Right renal pelvis (tissue), 4 donors: ENCODE results near the gene MLLT3. TPM values are rescaled to one million over a fixed set of nuclear protein-coding genes. Genes with fewer than 3 reads are reported as not detected.
A peak's percentile ranks its signal among the peaks of the same experiment; 100 is the strongest.
"Not testable (repeated sequence)": the region's sequence is repeated elsewhere in the genome, so short reads cannot be mapped to it uniquely, and the experiment has no call there.

Source experiments
- DNase-seq, 4 donors: peaks; one replicate each; pipeline ENCODE4 v3.0.0-alpha.2; 2013; ENCODE audit warnings: low read depth in 4 of 4, low spot score in 3 of 4, missing footprints in 1 of 4
- polyA plus RNA-seq, 4 donors: library from polyadenylated mRNA; unstranded; fragments of 120-200 nt; gene quantifications; one replicate each; pipeline ENCODE4 v1.2.1, GENCODE V29; 2013; ENCODE audit not compliant: insufficient read length in 4 of 4

Gene MLLT3
- polyA plus RNA-seq, result 10 to 100 TPM; 29.0 to 36.0 (median 33.3) TPM

GRCh38 chr9:20622330-20623020, at the start of gene MLLT3:
Gene MLLT3 (minus strand): TSS chr9:20622499.
- peak; percentile 86 to 90 (median 88) for DNase-seq

GRCh38 chr9:20671635-20672034, 49.3 kb upstream of the MLLT3 start:
- DNase-seq, result no peak

GRCh38 chr9:20670395-20670794, 48.1 kb upstream of the MLLT3 start:
- no peak for DNase-seq

GRCh38 chr9:20664501-20664900, 42.2 kb upstream of the MLLT3 start:
- no peak for DNase-seq

GRCh38 chr9:20663133-20663532, 40.8 kb upstream of the MLLT3 start:
- no peak for DNase-seq

- DNase-seq, result no peak
Measured at GRCh38 chr9:20662156-20662555, 39.9 kb upstream of the MLLT3 start.

- DNase-seq, result no peak
Measured at GRCh38 chr9:20659474-20659967, 37.2 kb upstream of the MLLT3 start.

- DNase-seq, result no peak
Measured at GRCh38 chr9:20658677-20659473, 36.6 kb upstream of the MLLT3 start.

- DNase-seq, result not testable (repeated sequence)
Measured at GRCh38 chr9:20658246-20658667, 36.0 kb upstream of the MLLT3 start.

- DNase-seq, result no peak
Measured at GRCh38 chr9:20651939-20652338, 29.6 kb upstream of the MLLT3 start.

- no peak for DNase-seq
Measured at GRCh38 chr9:20650750-20651299, 28.5 kb upstream of the MLLT3 start.

GRCh38 chr9:20650313-20650712, 28.0 kb upstream of the MLLT3 start:
- DNase-seq, result no peak

GRCh38 chr9:20649381-20649780, 27.1 kb upstream of the MLLT3 start:
- DNase-seq, result no peak

GRCh38 chr9:20646656-20647055, 24.4 kb upstream of the MLLT3 start:
- no peak for DNase-seq

GRCh38 chr9:20643660-20644059, 21.4 kb upstream of the MLLT3 start:
- no peak for DNase-seq

- DNase-seq, result no peak
Measured at GRCh38 chr9:20642045-20642444, 19.7 kb upstream of the MLLT3 start.

- no peak for DNase-seq
Measured at GRCh38 chr9:20640331-20641187, 18.3 kb upstream of the MLLT3 start.

GRCh38 chr9:20636888-20637440, 14.7 kb upstream of the MLLT3 start:
- no peak for DNase-seq

- no peak for DNase-seq
Measured at GRCh38 chr9:20634895-20635294, 12.6 kb upstream of the MLLT3 start.

- no peak for DNase-seq
Measured at GRCh38 chr9:20632705-20633104, 10.4 kb upstream of the MLLT3 start.
